ENCODE measurements around the gene C1QTNF4. TPM values are rescaled to one million over a fixed set of nuclear protein-coding genes. Genes with fewer than 3 reads are reported as not detected.

Gene C1QTNF4
- total and polyA plus RNA-seq, 2 of the 4 experiments (the other 2 are of a cell fraction) = 0.12 TPM; not detected in 1

DNA sequence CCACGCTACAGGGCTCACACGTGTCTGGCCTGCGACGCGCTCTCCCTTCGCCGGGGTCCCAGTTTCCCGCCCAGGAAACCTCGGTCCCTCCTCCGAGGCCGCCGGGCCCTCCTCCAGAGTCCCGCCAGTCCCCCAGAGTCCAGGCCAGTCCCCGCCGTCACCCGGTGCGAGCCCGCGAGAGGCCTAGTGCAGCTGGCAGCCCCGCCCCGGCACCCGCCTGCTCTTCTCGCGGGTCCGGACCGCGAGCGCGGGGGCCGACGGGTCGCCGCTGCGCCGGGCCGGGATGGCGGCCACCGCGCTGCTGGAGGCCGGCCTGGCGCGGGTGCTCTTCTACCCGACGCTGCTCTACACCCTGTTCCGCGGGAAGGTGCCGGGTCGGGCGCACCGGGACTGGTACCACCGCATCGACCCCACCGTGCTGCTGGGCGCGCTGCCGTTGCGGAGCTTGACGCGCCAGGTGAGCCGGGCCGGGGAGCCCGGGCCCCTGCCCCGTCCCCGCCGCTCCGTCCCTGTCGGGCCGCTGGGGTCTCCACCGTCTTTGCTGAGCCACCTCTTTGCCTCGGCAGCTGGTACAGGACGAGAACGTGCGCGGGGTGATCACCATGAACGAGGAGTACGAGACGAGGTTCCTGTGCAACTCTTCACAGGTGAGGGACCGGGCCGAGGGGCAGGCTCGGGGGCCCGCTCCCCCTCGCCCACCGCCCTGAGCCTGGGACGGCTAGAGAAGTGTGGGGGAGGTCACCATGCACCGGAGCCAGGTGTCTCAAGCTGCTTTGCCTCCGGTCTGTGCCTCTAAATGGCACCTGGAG lies 28.7 kb downstream of the C1QTNF4 start, which contains the start of gene PTPMT1 (continued):
- TF ChIP-seq CTCF (conservative IDR thresholded peaks at IDR 0.05; ENCODE audit: low read depth, low read length) = no peak
- TF ChIP-seq CEBPB (IDR thresholded peaks at IDR 0.05; ENCODE audit: low read depth, low read length) = no peak
